ENCODE data around the gene RPS18. TPM values are rescaled to one million over a fixed set of nuclear protein-coding genes. Genes with fewer than 3 reads are reported as not detected.

RPS18 gene
- total and polyA plus RNA-seq, 10 of the 15 experiments (the other 5 are each of a cell fraction or from before 2014, with no cell fraction given) = 4,228 to 20,828 (median 7,406) TPM

DNA sequence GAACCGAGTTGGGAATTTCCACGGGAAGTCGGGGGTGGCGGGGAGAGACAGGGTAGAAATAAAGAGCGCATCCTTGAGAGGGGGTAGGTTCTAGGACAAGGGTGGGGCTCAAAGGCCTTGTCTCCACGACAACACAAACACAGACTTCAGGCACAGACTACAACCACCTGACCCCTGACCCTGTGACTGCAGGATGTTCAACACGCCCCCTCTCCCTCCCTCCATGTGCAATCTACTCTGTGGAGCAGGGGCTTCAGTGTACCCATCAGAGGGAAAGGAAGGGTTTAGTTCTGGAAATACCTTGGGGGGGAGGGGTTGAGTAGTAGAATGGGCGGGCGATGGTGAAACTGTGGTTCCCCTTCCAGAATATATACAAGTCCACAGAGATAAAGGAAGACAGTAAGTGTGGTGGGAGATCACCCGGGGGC is 42.7 kb downstream of the RPS18 start (continued):
- TF ChIP-seq TAF1 (IDR thresholded peaks at IDR 0.05; ENCODE audit: borderline replicate concordance, low read depth, low read length) = no peak
- TF ChIP-seq ZNF622 (IDR thresholded peaks at IDR 0.05) = no peak
- 0 out of 2 replicates have a peak, but pooled peaks have one; percentile 43 for TF ChIP-seq WRNIP1 (IDR thresholded peaks at IDR 0.05; ENCODE audit: borderline replicate concordance, low read depth, low read length)
- TF ChIP-seq, protein P1, sequence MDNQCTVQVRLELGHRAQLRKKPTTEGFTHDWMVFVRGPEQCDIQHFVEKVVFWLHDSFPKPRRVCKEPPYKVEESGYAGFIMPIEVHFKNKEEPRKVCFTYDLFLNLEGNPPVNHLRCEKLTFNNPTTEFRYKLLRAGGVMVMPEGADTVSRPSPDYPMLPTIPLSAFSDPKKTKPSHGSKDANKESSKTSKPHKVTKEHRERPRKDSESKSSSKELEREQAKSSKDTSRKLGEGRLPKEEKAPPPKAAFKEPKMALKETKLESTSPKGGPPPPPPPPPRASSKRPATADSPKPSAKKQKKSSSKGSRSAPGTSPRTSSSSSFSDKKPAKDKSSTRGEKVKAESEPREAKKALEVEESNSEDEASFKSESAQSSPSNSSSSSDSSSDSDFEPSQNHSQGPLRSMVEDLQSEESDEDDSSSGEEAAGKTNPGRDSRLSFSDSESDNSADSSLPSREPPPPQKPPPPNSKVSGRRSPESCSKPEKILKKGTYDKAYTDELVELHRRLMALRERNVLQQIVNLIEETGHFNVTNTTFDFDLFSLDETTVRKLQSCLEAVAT (IDR thresholded peaks at IDR 0.05) = no peak
- TF ChIP-seq, protein P2, sequence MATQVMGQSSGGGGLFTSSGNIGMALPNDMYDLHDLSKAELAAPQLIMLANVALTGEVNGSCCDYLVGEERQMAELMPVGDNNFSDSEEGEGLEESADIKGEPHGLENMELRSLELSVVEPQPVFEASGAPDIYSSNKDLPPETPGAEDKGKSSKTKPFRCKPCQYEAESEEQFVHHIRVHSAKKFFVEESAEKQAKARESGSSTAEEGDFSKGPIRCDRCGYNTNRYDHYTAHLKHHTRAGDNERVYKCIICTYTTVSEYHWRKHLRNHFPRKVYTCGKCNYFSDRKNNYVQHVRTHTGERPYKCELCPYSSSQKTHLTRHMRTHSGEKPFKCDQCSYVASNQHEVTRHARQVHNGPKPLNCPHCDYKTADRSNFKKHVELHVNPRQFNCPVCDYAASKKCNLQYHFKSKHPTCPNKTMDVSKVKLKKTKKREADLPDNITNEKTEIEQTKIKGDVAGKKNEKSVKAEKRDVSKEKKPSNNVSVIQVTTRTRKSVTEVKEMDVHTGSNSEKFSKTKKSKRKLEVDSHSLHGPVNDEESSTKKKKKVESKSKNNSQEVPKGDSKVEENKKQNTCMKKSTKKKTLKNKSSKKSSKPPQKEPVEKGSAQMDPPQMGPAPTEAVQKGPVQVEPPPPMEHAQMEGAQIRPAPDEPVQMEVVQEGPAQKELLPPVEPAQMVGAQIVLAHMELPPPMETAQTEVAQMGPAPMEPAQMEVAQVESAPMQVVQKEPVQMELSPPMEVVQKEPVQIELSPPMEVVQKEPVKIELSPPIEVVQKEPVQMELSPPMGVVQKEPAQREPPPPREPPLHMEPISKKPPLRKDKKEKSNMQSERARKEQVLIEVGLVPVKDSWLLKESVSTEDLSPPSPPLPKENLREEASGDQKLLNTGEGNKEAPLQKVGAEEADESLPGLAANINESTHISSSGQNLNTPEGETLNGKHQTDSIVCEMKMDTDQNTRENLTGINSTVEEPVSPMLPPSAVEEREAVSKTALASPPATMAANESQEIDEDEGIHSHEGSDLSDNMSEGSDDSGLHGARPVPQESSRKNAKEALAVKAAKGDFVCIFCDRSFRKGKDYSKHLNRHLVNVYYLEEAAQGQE (IDR thresholded peaks at IDR 0.05; ENCODE audit: low read depth, low read length) = no peak
- TF ChIP-seq, protein P3, sequence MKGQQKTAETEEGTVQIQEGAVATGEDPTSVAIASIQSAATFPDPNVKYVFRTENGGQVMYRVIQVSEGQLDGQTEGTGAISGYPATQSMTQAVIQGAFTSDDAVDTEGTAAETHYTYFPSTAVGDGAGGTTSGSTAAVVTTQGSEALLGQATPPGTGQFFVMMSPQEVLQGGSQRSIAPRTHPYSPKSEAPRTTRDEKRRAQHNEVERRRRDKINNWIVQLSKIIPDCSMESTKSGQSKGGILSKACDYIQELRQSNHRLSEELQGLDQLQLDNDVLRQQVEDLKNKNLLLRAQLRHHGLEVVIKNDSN (IDR thresholded peaks at IDR 0.05; ENCODE audit: borderline replicate concordance, extremely low read length, insufficient read depth, low read depth, low read length) = peak; percentile 42
- no peak for TF ChIP-seq SPI1 (IDR thresholded peaks at IDR 0.05; ENCODE audit: borderline replicate concordance, insufficient read depth, low read depth, low read length)
- TF ChIP-seq RAD51 (IDR thresholded peaks at IDR 0.05) = peak; percentile 85
- no peak for TF ChIP-seq SUZ12 (IDR thresholded peaks at IDR 0.05; ENCODE audit: unreplicated experiment)
